Measurements from ENCODE around the gene ATP6V0A4.

The ATP6V0A4 gene

DNA sequence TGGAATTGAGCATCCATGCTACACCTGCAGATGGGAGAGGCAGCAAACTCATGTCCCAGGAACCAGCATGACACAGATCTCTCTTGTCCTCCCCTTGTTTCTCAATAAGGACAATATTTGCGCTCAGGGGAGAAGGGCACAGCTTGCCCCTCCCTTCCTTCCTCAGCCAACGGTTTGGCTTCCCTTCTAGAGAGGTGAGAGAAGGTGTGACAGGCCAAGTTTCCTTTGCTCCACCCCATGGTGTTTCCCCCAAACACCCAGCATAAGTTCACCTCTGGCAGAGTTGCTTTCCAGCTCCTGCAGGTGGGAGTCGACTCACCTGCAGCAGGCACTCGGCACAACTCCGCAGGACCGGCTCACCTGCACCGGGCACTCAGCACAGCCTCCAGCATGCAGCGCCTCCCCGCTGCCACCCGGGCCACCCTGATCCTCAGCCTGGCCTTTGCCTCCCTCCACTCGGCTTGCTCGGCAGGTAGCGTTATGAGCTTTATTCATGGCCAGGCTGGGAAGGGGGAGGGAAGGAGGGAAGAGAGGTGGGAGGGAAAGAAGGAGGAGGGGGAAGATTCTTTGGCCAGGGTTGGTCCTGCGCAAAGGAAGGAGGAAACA lies at the start of gene ATP6V0A4, which contains the start of gene TMEM213:
Gene ATP6V0A4 (minus strand): TSS at position 482 of the 606 bp plus-strand sequence. CDS start 26,949 bp downstream, outside the sequence.
Gene TMEM213 (plus strand): TSS at position 280 of the 606 bp plus-strand sequence. CDS start 111 bp downstream, at position 391.
- no peak within 1 kb of the TSS for H3K4me3 ChIP-seq (IDR thresholded peaks at IDR 0.05; ENCODE audit: insufficient read depth, low read depth, low read length)
- H3K79me2 ChIP-seq (ENCODE audit: insufficient read depth, low read depth) = no peaks in the 10 kb centered on the region
- no peaks in the 10 kb centered on the region for H3K36me3 ChIP-seq (ENCODE audit: insufficient read depth)
- no peaks in the 10 kb centered on the region for H3K4me1 ChIP-seq (ENCODE audit: low read depth, poor library complexity, severe bottlenecking)
- TF ChIP-seq CTCF (conservative IDR thresholded peaks at IDR 0.05; ENCODE audit: low read depth, low read length) = no peak
- no peak within 1 kb of the TSS for H2AFZ ChIP-seq (ENCODE audit: low read depth)
- H3K27me3 ChIP-seq (ENCODE audit: insufficient read depth, low read depth) = no peaks in the 10 kb centered on the region
- H4K20me1 ChIP-seq (ENCODE audit: insufficient read depth) = no peaks in the 10 kb centered on the region
- no peak within 1 kb of the TSS for H3K27ac ChIP-seq
- no peak within 1 kb of the TSS for H3K4me2 ChIP-seq
- H3K9ac ChIP-seq = no peak within 1 kb of the TSS

DNA sequence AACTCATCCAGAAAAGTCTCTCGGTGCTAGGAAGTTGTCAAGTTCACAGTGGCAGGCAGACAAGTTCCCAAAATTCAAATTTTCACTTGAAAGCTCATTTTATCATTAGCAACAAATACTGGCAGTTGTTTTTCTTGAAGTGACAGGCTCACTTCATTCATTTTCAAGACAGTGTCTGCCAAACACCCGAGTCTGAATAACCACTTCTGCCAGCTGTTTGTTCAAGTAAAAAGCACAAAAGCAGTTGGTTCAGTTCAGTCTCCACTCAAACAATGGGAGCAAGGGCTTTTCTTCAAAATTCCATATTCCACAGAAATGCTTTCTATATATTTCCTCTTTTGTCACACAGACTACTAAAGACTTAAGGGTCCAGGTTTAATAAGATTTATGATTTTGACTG lies 47.7 kb upstream of the ATP6V0A4 start:
- Histone ChIP-seq H3K4me2 (no peak overlapping the region), H3K36me3 (ENCODE audit: insufficient read depth) (no peaks in the 10 kb centered on the region), H3K9ac (no peak overlapping the region), H3K79me2 (ENCODE audit: insufficient read depth, low read depth) (no peaks in the 10 kb centered on the region), H2AFZ (ENCODE audit: low read depth) (no peak overlapping the region), H3K4me3 (IDR thresholded peaks at IDR 0.05; ENCODE audit: insufficient read depth, low read depth, low read length) (no peak overlapping the region), H4K20me1 (ENCODE audit: insufficient read depth) (no peaks in the 10 kb centered on the region), H3K27me3 (ENCODE audit: insufficient read depth, low read depth) (no peaks in the 10 kb centered on the region), H3K27ac (no peak overlapping the region), H3K4me1 (ENCODE audit: low read depth, poor library complexity, severe bottlenecking) (no peaks in the 10 kb centered on the region)
- TF ChIP-seq CTCF (conservative IDR thresholded peaks at IDR 0.05; ENCODE audit: low read depth, low read length) = no peak

DNA sequence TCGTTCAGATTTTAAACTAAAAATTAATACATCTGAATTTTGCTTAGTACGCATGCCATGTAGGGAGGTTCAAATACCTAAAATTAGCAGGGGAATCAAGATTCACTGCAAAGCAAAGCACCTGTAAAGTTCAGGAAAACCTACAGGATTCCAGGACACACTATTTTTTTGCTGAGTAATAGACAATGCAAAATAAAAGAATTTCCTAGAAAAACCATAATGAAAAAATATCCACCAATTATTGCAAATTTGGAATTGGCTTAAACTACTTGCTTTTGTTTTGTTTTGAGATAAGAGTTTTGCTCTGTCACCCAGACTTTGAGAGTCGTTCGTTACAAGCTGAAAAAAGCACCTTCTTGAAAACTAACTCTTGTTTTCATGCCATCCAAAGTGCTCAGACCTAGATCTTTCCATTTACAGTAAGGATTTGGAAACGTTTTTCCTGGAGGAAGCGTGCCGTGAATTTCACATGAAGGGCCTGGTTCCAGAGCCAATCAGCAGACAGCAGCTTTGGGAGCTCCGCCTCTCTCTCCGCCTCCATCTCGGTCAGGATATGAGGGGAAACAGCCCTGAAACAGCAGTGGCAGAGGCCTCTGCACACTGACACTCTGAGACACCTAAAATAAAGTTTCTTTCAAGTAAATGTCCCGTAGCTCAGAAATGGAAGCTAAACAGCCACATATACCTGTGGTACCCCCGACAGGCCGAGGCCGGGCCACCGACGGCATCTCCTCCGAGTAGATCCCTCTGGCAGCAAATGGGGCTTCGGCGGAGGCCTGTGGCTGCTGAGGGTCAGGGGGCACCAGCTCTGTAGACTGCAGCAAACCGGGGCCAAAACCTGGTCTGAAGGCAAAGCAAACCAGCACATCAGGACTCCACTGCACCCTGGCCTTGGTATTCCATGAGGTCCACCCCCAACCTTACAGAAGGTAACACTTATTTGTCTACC lies 45.9 kb upstream of the ATP6V0A4 start:
- Histone ChIP-seq H2AFZ (ENCODE audit: low read depth) (no peak overlapping the region), H3K27me3 (ENCODE audit: insufficient read depth, low read depth) (no peaks in the 10 kb centered on the region), H3K4me2 (no peak overlapping the region), H3K79me2 (ENCODE audit: insufficient read depth, low read depth) (no peaks in the 10 kb centered on the region), H3K4me1 (ENCODE audit: low read depth, poor library complexity, severe bottlenecking) (no peaks in the 10 kb centered on the region), H3K9ac (no peak overlapping the region), H4K20me1 (ENCODE audit: insufficient read depth) (no peaks in the 10 kb centered on the region), H3K36me3 (ENCODE audit: insufficient read depth) (no peaks in the 10 kb centered on the region), H3K4me3 (IDR thresholded peaks at IDR 0.05; ENCODE audit: insufficient read depth, low read depth, low read length) (no peak overlapping the region), H3K27ac (no peak overlapping the region)
- no peak for TF ChIP-seq CTCF (conservative IDR thresholded peaks at IDR 0.05; ENCODE audit: low read depth, low read length)

- no peak overlapping the region for H3K4me3 ChIP-seq (IDR thresholded peaks at IDR 0.05; ENCODE audit: insufficient read depth, low read depth, low read length)
- H3K9ac ChIP-seq = no peak overlapping the region
- no peaks in the 10 kb centered on the region for H3K4me1 ChIP-seq (ENCODE audit: low read depth, poor library complexity, severe bottlenecking)
- H3K4me2 ChIP-seq = no peak overlapping the region
- H4K20me1 ChIP-seq (ENCODE audit: insufficient read depth) = no peaks in the 10 kb centered on the region
- no peaks in the 10 kb centered on the region for H3K36me3 ChIP-seq (ENCODE audit: insufficient read depth)
- no peak overlapping the region for H3K27ac ChIP-seq
- H3K27me3 ChIP-seq (ENCODE audit: insufficient read depth, low read depth) = no peaks in the 10 kb centered on the region
- TF ChIP-seq CTCF (conservative IDR thresholded peaks at IDR 0.05; ENCODE audit: low read depth, low read length) = no peak
- no peak overlapping the region for H2AFZ ChIP-seq (ENCODE audit: low read depth)
- no peaks in the 10 kb centered on the region for H3K79me2 ChIP-seq (ENCODE audit: insufficient read depth, low read depth)
Observed at GRCh38 chr7:138842111-138842510, 44.1 kb upstream of the ATP6V0A4 start.
